ENCODE results near the gene MTA3. TPM values are rescaled to one million over a fixed set of nuclear protein-coding genes. Genes with fewer than 3 reads are reported as not detected.

MTA3 gene
- total and polyA plus RNA-seq, 2 donors (not counting 1 experiment from before 2014, with no cell fraction given): 31.0 to 47.7 TPM

- TF ChIP-seq EZH2 (IDR thresholded peaks at IDR 0.05; ENCODE audit: low read length, missing control alignments): no peak
- TF ChIP-seq CTCF (conservative IDR thresholded peaks at IDR 0.05 in 1 of 2, IDR thresholded peaks at IDR 0.05 in 1 of 2; ENCODE audit: low read depth in 1 of 2, low read length in 2 of 2): no peak
- H3K9ac ChIP-seq (ENCODE audit: insufficient read depth, low read length): no peak overlapping the region
- no peak overlapping the region for H3K27ac ChIP-seq (ENCODE audit: insufficient read depth, low read length)
- H3K4me2 ChIP-seq (ENCODE audit: extremely low read depth, insufficient read depth, low read length): no peak overlapping the region
- DNase-seq (ENCODE audit: low read depth in 2 of 2): no peak
- no peaks in the 10 kb centered on the region for H3K9me3 ChIP-seq (ENCODE audit: control insufficient read depth, insufficient read depth, low read depth, low read length)
- no peaks in the 10 kb centered on the region for H3K4me1 ChIP-seq (ENCODE audit: control insufficient read depth, extremely low read depth, insufficient read depth, low read length)
- H3K79me2 ChIP-seq (ENCODE audit: control insufficient read depth, insufficient read depth, low read length): no peaks in the 10 kb centered on the region
- H3K4me3 ChIP-seq (replicated peaks in 1 of 4; ENCODE audit: control extremely low read depth in 1 of 4, insufficient read depth in 1 of 4, low read depth in 3 of 4, low read length in 4 of 4): no peak overlapping the region
- H4K20me1 ChIP-seq (ENCODE audit: control insufficient read depth, extremely low read depth, insufficient read depth, low read length): no peaks in the 10 kb centered on the region
- no peaks in the 10 kb centered on the region for H3K36me3 ChIP-seq (ENCODE audit: control insufficient read depth, insufficient read depth, low read length)
- H2AFZ ChIP-seq (ENCODE audit: low read length): no peak overlapping the region
- peaks cover 13% of the 10 kb centered on the region for H3K27me3 ChIP-seq (ENCODE audit: control insufficient read depth, insufficient read depth, low read length)
These were observed 220.4 kb downstream of the MTA3 start for GRCh38 chr2:42788882-42789281.

- H3K36me3 ChIP-seq (ENCODE audit: control insufficient read depth, insufficient read depth, low read length): no peaks in the 10 kb centered on the region
- TF ChIP-seq CTCF (conservative IDR thresholded peaks at IDR 0.05 in 1 of 2, IDR thresholded peaks at IDR 0.05 in 1 of 2; ENCODE audit: low read depth in 1 of 2, low read length in 2 of 2) (no peak), EZH2 (IDR thresholded peaks at IDR 0.05; ENCODE audit: low read length, missing control alignments) (no peak)
- no peak overlapping the region for H3K9ac ChIP-seq (ENCODE audit: insufficient read depth, low read length)
- no peak for DNase-seq (ENCODE audit: low read depth in 2 of 2)
- no peak overlapping the region for H3K27ac ChIP-seq (ENCODE audit: insufficient read depth, low read length)
- no peak overlapping the region for H3K4me2 ChIP-seq (ENCODE audit: extremely low read depth, insufficient read depth, low read length)
- no peaks in the 10 kb centered on the region for H3K9me3 ChIP-seq (ENCODE audit: control insufficient read depth, insufficient read depth, low read depth, low read length)
- H3K27me3 ChIP-seq (ENCODE audit: control insufficient read depth, insufficient read depth, low read length): peaks cover 16% of the 10 kb centered on the region
- no peak overlapping the region for H3K4me3 ChIP-seq (replicated peaks in 1 of 4; ENCODE audit: control extremely low read depth in 1 of 4, insufficient read depth in 1 of 4, low read depth in 3 of 4, low read length in 4 of 4)
- no peaks in the 10 kb centered on the region for H3K4me1 ChIP-seq (ENCODE audit: control insufficient read depth, extremely low read depth, insufficient read depth, low read length)
- no peak overlapping the region for H2AFZ ChIP-seq (ENCODE audit: low read length)
- H3K79me2 ChIP-seq (ENCODE audit: control insufficient read depth, insufficient read depth, low read length): no peaks in the 10 kb centered on the region
- H4K20me1 ChIP-seq (ENCODE audit: control insufficient read depth, extremely low read depth, insufficient read depth, low read length): no peaks in the 10 kb centered on the region
These were observed 221.3 kb downstream of the MTA3 start for GRCh38 chr2:42789751-42790150.

GRCh38 chr2:42791606-42792005 lies 223.2 kb downstream of the MTA3 start:
- Histone ChIP-seq H3K79me2 (ENCODE audit: control insufficient read depth, insufficient read depth, low read length) (no peaks in the 10 kb centered on the region), H3K4me1 (ENCODE audit: control insufficient read depth, extremely low read depth, insufficient read depth, low read length) (no peaks in the 10 kb centered on the region), H3K27me3 (ENCODE audit: control insufficient read depth, insufficient read depth, low read length) (peaks cover 16% of the 10 kb centered on the region), H3K27ac (ENCODE audit: insufficient read depth, low read length) (no peak overlapping the region), H4K20me1 (ENCODE audit: control insufficient read depth, extremely low read depth, insufficient read depth, low read length) (no peaks in the 10 kb centered on the region), H3K36me3 (ENCODE audit: control insufficient read depth, insufficient read depth, low read length) (no peaks in the 10 kb centered on the region), H3K4me3 (replicated peaks in 1 of 4; ENCODE audit: control extremely low read depth in 1 of 4, insufficient read depth in 1 of 4, low read depth in 3 of 4, low read length in 4 of 4) (no peak overlapping the region), H2AFZ (ENCODE audit: low read length) (no peak overlapping the region), H3K9me3 (ENCODE audit: control insufficient read depth, insufficient read depth, low read depth, low read length) (no peaks in the 10 kb centered on the region), H3K9ac (ENCODE audit: insufficient read depth, low read length) (no peak overlapping the region), H3K4me2 (ENCODE audit: extremely low read depth, insufficient read depth, low read length) (no peak overlapping the region)
- no peak for DNase-seq (ENCODE audit: low read depth in 2 of 2)
- TF ChIP-seq EZH2 (IDR thresholded peaks at IDR 0.05; ENCODE audit: low read length, missing control alignments): no peak
- TF ChIP-seq CTCF (conservative IDR thresholded peaks at IDR 0.05 in 1 of 2, IDR thresholded peaks at IDR 0.05 in 1 of 2; ENCODE audit: low read depth in 1 of 2, low read length in 2 of 2): no peak

Measured in fibroblast of lung (primary cell).